Measurements from ENCODE around the gene ONECUT1.
A peak's percentile ranks its signal among the peaks of the same experiment; 100 is the strongest.

Gene ONECUT1

DNA sequence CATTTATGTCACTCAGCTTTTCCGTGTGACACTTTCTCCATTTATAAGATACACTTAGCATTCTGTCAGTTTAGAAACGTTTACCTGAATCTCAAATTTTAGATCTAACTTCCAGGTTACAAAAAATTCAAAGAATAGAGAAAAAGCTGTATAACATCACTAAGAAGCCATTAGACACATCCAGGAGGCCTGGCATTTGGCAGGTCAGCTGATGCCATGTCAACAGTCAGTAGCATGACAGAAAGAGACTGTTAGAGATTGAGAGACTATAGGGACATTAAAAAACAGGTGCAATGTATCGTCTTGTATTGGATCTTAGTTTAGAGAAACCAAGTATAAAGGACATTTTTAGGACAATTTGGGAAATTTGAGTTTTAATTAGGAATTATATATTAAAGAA lies 57.6 kb downstream of the ONECUT1 start:
- no peak overlapping the region for H3K4me3 ChIP-seq (ENCODE audit: low read length, poor library complexity, severe bottlenecking)
- H3F3A ChIP-seq (ENCODE audit: low read depth) = no peaks in the 10 kb centered on the region
- TF ChIP-seq EZH2phosphoT487 (IDR thresholded peaks at IDR 0.05; ENCODE audit: borderline replicate concordance) = no peak
- TF ChIP-seq, protein P1, sequence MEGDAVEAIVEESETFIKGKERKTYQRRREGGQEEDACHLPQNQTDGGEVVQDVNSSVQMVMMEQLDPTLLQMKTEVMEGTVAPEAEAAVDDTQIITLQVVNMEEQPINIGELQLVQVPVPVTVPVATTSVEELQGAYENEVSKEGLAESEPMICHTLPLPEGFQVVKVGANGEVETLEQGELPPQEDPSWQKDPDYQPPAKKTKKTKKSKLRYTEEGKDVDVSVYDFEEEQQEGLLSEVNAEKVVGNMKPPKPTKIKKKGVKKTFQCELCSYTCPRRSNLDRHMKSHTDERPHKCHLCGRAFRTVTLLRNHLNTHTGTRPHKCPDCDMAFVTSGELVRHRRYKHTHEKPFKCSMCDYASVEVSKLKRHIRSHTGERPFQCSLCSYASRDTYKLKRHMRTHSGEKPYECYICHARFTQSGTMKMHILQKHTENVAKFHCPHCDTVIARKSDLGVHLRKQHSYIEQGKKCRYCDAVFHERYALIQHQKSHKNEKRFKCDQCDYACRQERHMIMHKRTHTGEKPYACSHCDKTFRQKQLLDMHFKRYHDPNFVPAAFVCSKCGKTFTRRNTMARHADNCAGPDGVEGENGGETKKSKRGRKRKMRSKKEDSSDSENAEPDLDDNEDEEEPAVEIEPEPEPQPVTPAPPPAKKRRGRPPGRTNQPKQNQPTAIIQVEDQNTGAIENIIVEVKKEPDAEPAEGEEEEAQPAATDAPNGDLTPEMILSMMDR (conservative IDR thresholded peaks at IDR 0.05; ENCODE audit: low read length) = no peak
- H4K20me1 ChIP-seq (ENCODE audit: insufficient read depth, low read length, poor library complexity, severe bottlenecking) = no peaks in the 10 kb centered on the region
- H3K27me3 ChIP-seq (ENCODE audit: insufficient read depth, low read length, poor library complexity, severe bottlenecking) = no peaks in the 10 kb centered on the region
- H2AFZ ChIP-seq (ENCODE audit: low read length) = no peak overlapping the region
- no peaks in the 10 kb centered on the region for H3K9me3 ChIP-seq (ENCODE audit: insufficient read depth, low read depth, low read length)
- H3K9ac ChIP-seq (ENCODE audit: low read depth, low read length, poor library complexity, severe bottlenecking) = no peak overlapping the region
- no peak overlapping the region for H3K4me2 ChIP-seq (ENCODE audit: low read depth, low read length, poor library complexity, severe bottlenecking)
- H3K9me2 ChIP-seq (replicated peaks; ENCODE audit: low read depth, low read length) = no peaks in the 10 kb centered on the region
- H3K4me1 ChIP-seq (ENCODE audit: insufficient read depth, low read length, poor library complexity, severe bottlenecking) = peaks cover 8% of the 10 kb centered on the region
- no peaks in the 10 kb centered on the region for H3K79me2 ChIP-seq (ENCODE audit: insufficient read depth, low read length)
- H3K36me3 ChIP-seq (ENCODE audit: insufficient read depth, low read length) = no peaks in the 10 kb centered on the region

GRCh38 chr15:52731732-52732470 lies 58.2 kb downstream of the ONECUT1 start:
- no peak overlapping the region for H3K4me2 ChIP-seq (ENCODE audit: low read depth, low read length, poor library complexity, severe bottlenecking)
- no peaks in the 10 kb centered on the region for H3K27me3 ChIP-seq (ENCODE audit: insufficient read depth, low read length, poor library complexity, severe bottlenecking)
- H3K9me3 ChIP-seq (ENCODE audit: insufficient read depth, low read depth, low read length) = no peaks in the 10 kb centered on the region
- no peaks in the 10 kb centered on the region for H3K36me3 ChIP-seq (ENCODE audit: insufficient read depth, low read length)
- peaks cover 8% of the 10 kb centered on the region for H3K4me1 ChIP-seq (ENCODE audit: insufficient read depth, low read length, poor library complexity, severe bottlenecking)
- H3K4me3 ChIP-seq (ENCODE audit: low read length, poor library complexity, severe bottlenecking) = no peak overlapping the region
- no peak for TF ChIP-seq EZH2phosphoT487 (IDR thresholded peaks at IDR 0.05; ENCODE audit: borderline replicate concordance)
- TF ChIP-seq, protein P1 (conservative IDR thresholded peaks at IDR 0.05; ENCODE audit: low read length) = no peak
- no peaks in the 10 kb centered on the region for H3F3A ChIP-seq (ENCODE audit: low read depth)
- H4K20me1 ChIP-seq (ENCODE audit: insufficient read depth, low read length, poor library complexity, severe bottlenecking) = no peaks in the 10 kb centered on the region
- no peak overlapping the region for H3K9ac ChIP-seq (ENCODE audit: low read depth, low read length, poor library complexity, severe bottlenecking)
- H3K79me2 ChIP-seq (ENCODE audit: insufficient read depth, low read length) = no peaks in the 10 kb centered on the region
- no peaks in the 10 kb centered on the region for H3K9me2 ChIP-seq (replicated peaks; ENCODE audit: low read depth, low read length)
- 0 out of 2 replicates have a peak overlapping the region, but pooled peaks have one; percentile 2 for H2AFZ ChIP-seq (ENCODE audit: low read length)

DNA sequence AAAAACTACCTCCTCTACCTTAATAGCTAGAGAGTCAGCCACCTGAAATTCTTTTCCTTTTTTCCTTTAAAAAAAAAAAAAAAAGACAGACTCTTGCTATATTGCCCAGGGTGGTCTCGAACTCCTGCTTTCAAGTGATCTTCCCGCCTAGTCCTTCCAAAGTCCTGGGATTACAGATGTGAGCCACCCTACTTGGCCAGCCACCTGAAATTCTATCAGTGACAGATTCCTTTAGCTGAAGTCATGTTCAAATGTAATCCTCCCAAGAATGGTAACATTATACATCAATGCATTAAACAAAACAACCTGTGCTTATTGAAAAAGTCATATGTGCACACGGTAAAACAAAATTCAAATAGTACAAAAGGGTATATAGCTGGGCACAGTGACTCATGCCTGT lies 59.1 kb downstream of the ONECUT1 start:
- Histone ChIP-seq H3K4me1 (ENCODE audit: insufficient read depth, low read length, poor library complexity, severe bottlenecking) (peaks cover 8% of the 10 kb centered on the region), H4K20me1 (ENCODE audit: insufficient read depth, low read length, poor library complexity, severe bottlenecking) (no peaks in the 10 kb centered on the region), H3K36me3 (ENCODE audit: insufficient read depth, low read length) (no peaks in the 10 kb centered on the region), H3K79me2 (ENCODE audit: insufficient read depth, low read length) (no peaks in the 10 kb centered on the region), H3F3A (ENCODE audit: low read depth) (no peaks in the 10 kb centered on the region), H2AFZ (ENCODE audit: low read length) (no peak overlapping the region), H3K4me3 (ENCODE audit: low read length, poor library complexity, severe bottlenecking) (no peak overlapping the region), H3K4me2 (ENCODE audit: low read depth, low read length, poor library complexity, severe bottlenecking) (no peak overlapping the region), H3K9me2 (replicated peaks; ENCODE audit: low read depth, low read length) (no peaks in the 10 kb centered on the region), H3K27me3 (ENCODE audit: insufficient read depth, low read length, poor library complexity, severe bottlenecking) (no peaks in the 10 kb centered on the region), H3K9me3 (ENCODE audit: insufficient read depth, low read depth, low read length) (no peaks in the 10 kb centered on the region), H3K9ac (ENCODE audit: low read depth, low read length, poor library complexity, severe bottlenecking) (no peak overlapping the region)
- no peak for TF ChIP-seq EZH2phosphoT487 (IDR thresholded peaks at IDR 0.05; ENCODE audit: borderline replicate concordance)
- TF ChIP-seq, protein P1 (conservative IDR thresholded peaks at IDR 0.05; ENCODE audit: low read length) = no peak

Measured in Loucy (cell line).